Activated T-helper 1 cell treated with Interleukin-2 at 50 U/mL for 16 hours (primary cell): ENCODE results near the gene TIMMDC1.
"Not testable (repeated sequence)": the region's sequence is repeated elsewhere in the genome, so short reads cannot be mapped to it uniquely, and the experiment has no call there.

ENCODE experiments used
- DNase-seq: peaks from one replicate; pipeline ENCODE4 v3.0.0-alpha.2; 2020; ENCODE audit warnings: low read depth

The TIMMDC1 gene

DNA sequence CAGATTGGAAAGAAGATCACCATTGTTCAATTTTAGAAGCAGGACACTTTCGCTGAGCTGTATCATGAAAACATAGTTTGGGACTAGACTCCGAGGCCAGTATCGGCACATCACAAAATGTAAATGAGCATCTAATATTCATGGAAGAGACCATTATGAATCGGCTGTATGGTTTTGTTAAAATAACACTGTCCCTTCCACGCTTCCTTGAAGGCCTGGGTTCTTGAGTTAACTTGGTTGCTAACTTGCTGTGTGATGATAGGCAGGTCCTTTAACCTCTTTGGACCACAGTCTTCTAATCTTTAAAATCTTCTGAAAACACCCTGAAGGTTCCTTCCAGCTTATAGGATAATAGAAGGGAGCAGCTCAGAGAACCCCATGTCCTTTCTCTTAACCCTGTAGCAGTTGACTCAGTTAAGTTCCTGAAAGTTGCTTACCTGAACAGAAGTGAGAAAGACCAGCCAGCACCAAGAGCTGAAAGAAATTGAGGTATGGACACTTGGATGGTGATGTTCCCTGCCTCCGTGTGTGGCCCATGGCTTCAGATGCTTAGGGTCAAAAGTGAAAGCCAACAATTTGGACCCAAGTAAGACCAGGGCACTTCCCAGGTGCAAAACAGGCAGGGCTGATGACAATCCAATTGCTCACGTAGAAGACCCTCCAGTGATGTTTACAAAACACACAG, 59.0 kb downstream of the TIMMDC1 start:
- DNase-seq = no peak

DNA sequence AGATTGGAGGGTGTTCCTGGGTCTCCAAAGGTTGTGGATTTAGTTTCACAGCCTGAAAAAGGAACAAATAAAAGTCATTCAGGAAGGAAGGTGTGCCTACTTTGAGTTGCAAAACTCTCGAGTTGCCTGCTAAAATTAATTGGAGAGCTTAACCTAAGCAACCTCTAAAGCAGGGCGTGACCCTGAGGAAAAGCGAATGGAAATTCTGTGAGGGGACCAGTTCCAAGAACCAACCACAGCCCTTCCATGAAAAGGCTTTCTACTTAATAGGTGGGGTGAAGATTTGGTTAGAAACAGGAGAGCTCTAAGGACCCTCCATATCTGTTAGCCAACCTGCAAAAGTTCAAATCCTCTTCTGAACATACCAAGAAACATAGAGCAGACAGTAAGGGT, 59.5 kb downstream of the TIMMDC1 start:
- no peak for DNase-seq

DNA sequence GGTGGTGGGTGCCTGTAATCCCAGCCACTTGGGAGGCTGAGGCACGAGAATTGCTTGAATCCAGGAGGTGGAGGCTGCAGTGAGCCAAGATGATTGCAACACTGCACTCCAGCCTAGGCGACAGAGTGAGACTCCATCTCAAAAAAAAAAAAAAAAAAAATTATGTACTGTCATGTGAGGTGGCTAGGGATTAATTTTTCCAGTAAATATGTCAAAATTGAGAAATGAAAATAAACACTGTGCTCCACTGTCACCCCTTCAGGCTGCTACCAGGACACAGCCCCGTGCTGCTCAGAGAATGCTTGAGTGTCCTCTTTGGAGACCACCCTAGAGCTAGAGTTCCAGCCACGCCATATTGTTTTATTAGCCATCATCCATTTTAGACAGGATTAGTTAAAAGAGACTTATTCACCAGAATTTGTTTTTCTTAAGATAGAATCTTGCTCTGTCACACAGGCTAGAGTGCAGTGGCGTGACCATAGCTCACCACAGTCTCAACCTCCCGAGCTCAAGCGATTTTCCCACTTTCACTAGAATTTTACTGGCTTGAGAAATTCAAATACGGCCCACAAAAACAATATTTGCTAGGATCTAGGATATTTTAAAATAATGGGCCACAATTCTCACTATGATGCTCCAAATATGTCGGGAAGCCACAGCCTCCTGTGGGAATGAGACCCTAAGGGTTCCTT, 60.4 kb downstream of the TIMMDC1 start:
- DNase-seq = no peak

DNA sequence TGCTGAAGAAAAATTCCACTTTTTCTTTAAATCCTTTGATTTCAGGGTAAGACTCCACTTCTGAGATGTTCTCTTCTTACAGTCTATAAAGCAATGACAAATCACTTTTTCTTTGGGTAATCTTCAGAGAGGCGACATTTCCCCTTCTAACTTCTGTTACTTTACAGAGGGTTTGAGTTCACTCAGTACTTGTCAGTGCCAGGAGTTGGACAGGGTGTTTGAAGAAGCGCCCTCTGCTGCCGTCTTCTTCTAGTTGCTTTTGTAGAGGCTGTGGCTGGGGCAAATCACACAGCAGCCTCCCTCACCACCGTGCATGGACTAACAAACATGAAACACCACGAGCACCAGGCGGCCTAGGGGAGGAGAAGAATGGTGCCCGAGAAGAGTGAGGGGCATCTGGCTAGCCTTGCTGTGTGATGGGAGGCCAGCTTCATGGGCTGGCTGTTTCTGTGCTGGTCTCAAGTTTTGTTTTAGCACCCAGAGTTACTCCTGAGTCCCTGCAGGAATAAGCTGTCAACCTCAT, 61.2 kb downstream of the TIMMDC1 start, which contains the start of gene CD80:
TSS of gene CD80 (minus strand) at position 174 of the 523 bp plus-strand sequence. CDS start 1,886 bp downstream, outside the sequence.
- DNase-seq = no peak

DNA sequence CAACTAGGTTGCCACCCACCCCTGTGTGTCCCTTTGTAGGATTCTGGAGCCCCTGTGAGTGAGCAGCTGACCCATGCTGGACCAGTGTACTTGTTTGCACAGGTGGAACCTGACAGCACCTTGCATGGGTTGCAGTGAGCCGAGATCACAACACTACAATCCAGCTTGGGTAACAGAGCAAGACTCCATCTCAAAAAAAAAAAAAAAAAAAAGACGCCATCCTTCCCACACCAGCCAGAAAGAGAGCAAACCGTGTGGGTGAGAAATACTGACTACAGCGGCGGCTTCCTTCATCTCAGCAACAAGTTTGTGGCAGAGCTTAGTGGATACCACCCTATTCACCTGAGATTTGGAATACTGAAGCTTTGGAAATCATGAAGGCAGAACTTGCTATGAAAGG, 61.8 kb downstream of the TIMMDC1 start:
- no peak for DNase-seq

DNA sequence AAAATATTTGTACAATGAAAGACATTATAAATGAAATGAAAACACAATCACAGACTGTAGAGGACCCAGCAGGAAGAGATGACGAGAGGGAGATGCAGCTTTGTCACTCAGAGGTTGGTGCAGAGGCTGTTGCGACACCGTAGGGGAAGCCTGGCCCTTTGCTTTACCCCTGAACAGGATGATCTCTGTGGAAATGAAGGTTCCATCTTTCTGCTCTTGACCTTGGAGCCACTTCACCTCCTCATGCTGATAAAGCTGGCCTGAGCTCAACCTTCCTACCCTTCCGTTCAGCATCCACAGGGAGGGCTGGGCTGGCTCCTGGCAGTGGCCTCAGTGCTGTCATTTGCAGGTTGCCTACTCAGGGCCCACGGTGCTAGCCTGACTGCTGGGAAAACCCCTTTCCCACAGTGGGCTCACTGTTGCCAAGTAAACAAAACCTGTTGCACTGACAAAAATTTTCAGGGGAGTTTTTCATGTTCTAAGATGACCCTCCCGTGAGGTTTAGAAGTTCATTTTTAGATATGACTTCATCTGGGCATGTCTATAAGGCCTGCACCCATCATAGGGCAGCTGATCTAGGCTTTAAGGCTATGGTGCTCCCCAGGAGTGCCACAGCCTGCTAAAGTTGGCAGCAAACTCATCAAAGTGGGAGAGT, 64.1 kb downstream of the TIMMDC1 start:
- DNase-seq = no peak

DNA sequence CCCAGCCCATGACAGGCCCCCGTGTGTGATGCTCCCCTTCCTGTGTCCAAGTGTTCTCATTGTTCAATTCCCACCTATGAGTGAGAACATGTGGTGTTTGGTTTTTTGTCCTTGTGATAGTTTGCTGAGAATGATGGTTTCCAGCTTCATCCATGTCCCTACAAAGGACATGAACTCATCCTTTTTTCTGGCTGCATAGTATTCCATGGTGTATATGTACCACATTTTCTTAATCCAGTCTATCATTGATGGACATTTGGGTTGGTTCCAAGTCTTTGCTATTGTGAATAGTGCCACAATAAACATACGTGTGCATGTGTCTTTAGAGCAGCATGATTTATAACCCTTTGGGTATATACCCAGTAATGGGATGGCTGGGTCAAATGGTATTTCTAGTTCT, 65.0 kb downstream of the TIMMDC1 start:
- not testable (repeated sequence) for DNase-seq

DNA sequence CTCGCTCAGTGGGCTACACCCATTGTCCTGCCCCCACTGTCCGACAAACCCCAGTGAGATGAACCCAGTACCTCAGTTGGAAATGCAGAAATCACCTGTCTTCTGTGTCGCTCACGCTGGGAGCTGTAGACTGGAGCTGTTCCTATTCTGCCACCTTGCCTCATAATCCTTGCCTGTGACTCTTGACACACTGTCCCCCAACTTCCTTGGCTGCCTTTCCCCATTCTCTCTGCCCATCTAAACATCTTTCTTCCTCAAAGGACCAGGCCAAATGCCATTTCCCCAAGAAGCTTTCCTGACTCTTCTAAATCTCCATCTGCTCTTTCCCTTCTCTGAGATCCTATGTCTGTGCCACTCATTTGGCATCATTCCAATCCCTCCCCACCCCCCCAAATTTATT, 70.8 kb downstream of the TIMMDC1 start:
- no peak for DNase-seq

DNA sequence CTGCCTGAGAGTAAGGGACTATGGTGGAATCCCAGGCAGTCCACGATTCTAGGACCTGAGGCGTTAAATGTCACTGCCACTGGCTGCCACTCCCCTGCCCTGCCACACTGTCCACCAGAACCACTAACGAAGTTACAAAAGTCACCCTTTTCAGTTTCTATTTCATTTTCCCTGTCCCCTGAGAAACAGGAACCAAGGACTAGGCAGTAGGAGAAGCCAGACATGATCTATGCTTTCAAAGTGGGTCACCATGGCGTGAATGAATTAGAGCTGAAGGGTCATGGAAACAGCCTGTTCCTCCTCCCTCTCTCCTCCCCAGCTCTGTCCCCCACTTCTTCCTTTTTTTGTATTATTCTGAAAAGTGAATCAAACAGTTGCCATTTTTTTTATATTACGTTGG, 71.9 kb downstream of the TIMMDC1 start:
- no peak for DNase-seq

DNA sequence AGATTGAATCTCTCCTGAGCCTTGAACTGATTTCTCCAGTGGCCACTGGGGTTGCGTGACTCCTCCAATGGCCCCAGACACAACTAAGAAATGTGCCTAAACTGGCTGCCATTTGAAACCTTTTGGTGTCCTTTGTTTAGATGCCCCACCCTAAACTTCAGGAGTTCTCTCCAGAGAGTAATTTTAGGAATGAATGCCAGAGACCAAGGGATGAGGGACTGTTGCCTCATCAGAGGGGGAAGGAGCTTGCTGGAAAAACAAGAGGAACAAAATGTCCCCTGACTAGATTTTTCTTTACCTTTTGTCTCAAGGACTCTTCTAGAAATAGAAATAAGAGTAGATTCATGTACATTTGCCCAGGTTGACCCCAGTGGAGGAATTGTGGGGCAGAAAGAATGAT, 72.9 kb downstream of the TIMMDC1 start:
- DNase-seq = no peak

DNA sequence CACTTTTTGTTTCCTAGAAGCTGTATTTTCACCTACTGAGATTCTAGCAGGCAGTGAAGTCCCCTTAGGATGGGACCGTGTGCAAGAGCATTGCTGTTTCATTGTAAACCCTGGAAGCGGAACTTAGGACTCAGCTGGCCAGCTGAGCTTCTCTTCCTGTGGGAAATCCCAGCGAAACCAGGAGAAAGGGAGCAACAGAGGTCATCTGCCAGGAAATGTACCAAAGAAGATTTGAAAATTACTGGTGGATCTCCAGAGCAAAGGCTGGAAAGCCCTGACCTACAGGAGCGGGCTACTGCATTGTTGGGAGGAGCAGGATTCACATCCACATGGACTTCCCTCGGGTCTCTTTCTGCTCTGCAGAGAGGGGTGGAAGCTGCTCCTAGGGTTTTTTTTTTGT, 73.3 kb downstream of the TIMMDC1 start:
- DNase-seq = no peak
